GM19372 (cell line): ENCODE data around the gene GNB1L.

Experiments
- ATAC-seq: cut with Tn5 transposase; IDR thresholded peaks from one replicate; pipeline ENCODE4 v1.9.1; 2021; ENCODE audit warnings: mild to moderate bottlenecking, low read depth, moderate library complexity; ENCODE audit not compliant: unreplicated experiment

The GNB1L gene

DNA sequence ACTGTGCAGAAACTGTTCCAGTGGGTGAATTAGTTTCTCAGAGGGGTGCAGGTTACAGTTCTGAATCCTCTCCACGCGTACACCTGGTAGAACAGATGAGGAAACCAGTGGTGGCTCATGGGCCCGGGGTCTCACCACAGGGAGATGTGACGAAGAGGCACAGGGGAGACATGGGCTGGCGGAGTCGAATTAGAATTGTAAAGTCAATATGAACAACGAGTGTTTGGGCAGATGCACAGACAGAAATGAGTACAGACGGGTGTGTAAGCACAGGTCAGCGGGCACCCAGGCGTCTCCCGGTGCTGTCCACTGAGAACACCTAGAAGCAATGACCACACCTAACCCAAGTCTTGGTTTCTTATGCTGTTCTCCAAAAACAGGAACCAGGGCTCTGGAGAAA is 41.8 kb downstream of the GNB1L start:
- ATAC-seq = no peak

DNA sequence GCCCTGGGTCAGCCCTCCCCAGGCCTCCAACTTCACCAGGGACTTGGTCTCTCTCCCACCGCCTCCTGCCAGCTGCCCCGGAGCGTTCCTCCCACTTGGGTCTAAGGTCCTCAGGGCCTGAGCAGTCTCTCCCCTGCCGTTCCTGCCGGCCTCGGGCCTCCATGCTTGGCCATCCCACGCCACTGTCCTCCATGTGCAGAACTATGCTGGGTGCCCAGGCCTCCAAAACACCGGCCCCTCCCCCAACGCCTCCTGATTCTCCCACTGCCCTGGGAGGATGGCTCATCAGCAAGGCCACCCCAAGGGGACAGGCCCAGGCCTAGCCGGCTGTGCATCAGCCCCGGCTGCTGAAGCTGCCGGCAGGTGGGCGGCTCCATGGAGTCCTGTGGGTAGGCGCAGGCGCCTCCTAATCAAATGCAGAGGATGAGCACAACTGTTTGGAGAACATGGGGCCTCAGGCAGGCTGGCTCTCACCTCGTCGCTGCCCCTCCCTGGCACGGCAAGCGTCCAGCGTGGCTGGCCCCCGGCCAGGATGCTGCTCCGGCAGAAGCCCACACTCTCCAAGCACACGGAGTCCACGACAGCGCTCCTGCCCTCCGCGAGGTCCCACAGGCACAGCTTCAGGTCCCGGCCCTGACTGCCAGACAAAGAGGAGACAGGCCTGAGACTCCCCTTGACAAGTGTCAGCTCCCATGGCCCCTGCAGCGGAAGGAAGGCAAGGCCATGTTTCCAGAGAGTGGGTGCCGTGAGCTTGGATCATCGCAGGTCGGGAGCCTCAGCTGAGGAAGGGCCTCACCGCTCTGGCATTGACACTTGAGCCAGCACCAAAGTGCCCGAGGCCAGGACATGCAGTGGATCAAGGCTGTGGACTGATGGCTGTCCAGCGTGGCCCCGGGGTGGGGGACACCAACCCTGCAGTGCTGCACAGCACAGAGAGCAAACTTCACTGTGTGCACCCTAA is 42.6 kb downstream of the GNB1L start:
- ATAC-seq = no peak

DNA sequence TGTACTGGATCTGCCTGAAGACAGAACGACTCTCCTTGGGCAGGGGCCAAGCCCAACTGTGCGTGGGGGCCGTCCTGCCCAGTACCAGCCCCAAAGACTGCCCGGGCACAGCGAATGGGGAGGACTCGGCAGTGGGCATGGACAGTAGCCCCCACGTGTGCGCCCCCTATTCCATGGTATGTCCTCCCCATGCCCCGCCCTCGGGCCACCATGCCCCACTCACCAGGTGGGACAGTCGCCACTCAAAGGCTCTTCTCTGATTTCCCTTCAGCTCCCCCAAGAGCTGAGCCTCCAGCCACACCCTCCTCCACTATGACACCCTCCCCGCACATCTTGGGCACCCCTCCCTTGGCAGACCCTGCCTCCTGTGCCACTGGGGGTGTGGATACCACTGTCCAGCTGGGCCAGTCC is 43.5 kb downstream of the GNB1L start:
- ATAC-seq = no peak

DNA sequence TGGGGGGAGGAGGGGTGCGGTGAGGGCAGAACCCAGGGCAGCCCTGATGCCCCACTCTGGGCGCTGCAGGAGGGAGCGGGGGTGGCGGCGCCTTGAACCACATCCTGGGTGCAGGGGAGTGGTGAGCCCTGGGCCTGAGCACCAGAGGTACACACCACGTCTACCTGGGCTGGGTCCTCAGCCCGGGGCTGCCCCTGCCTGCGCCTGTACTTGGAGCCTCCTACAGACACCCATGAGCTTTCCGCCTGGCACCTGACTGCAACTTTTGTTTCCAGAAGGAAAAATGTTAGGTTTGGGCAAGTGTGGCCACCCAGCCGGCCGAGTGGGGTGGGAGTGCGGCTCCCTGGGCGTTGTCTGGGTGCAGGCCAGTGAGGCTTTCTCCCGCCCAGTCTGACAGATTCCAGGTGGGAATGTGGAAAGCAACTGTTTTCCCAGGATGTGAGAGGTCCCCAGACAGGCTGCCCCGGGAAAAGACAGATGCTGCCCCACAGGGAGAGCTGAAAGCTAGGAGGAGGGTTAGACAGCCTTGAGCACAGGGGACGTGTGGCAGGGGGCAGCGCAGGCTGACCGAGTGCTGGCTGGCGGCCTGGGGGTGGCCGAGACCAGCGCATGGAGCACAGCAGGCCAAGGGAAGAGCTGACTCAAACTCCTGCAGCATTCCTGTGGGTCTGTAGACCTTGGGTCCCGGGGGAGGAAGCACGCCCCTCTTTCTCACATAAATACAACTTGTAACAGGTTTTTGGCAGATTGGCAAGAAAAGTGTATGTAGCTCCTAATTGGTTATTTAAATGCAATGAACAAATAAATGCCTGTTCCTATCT is 44.1 kb downstream of the GNB1L start:
- no peak for ATAC-seq

DNA sequence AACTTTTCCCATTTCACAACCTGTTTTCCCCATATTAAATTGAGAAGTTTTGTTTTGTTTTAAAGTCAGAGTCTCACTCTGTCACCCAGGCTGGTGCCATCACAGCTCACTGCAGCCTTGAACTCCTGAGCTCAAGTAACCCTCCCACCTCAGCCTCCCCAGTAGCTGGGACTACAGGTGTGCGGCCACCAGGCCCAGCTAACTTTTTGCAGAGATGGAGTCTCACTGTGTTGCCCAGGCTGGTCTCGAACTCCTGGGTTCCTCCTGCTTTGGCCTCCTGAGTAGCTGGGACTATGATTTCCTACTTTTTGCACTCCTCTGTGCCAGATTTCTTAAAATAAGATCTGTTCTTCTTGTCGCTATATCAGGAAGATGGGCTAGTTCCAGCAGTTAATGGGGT is 44.9 kb downstream of the GNB1L start:
- ATAC-seq = no peak

DNA sequence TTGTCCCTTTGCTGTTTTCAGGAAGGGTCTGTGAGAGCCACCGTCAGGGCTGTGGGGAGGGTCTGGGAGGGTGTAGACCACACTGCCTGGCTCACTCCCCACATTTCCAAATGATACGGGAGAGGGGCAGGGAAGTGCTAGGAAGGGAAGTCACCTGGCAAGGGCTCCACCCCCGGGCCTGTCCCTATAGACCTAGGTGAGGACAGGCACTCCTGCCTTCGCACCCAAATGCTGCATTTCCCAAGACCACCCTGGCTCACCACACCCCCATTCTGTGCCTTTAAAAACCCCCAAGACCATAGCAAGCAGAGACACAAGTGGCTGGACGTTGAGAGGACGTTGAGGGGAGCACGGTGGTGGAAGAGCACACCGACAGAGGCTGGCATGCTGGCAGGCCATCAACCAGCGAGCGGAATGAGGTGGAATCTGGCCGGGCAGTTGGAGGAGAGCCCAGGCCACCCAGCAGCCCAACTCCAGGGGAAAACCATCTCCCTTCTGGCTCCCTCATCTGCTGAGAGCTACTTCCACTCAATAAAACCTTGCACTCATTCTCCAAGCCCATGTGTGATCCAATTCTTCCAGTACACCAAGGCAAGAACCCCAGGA is 45.7 kb downstream of the GNB1L start:
- ATAC-seq = no peak

DNA sequence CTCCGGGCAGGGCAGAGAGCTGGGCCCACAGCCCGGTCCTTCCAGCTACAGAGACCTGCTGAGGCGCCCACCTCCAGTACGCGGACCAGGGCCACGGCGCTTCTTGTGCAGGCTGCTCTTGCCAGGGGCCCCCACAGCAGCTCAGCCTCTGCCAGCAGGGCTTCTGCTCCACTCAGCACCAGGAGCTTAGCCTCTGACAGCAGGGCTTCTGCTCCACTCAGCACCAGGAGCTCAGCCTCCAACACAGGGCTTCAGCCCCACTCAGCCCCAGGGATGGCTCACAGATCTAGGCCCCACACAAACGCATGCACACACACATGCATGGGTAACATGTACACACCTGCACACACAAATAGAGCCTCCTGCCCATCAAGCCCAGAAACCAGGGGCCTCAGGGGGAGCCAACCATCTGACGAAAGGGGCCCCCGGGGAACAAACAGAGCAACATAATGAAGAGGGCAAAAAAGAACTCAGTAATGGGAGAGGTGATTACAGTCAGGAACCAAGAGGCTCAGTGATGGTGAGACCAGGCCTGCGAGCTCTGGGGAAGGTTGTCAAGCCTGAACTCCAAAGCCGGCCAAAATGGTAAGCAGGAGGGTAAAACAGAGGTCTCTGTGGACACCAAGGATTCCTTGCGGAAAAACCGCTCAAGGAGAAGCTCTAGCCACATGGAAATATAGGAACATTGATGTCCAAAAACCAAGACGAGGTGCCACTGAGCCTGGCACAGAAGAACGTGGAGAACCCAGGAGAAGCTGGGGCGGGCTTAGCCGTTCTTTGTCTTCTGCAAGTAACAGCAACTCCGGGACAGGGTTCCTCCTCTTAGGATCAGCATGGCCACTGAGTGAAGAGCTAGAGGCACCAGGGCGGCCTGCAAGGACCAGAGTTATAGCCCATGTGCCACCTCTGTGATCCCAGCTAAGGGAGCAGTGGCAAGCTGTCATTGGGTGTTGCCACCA is 46.5 kb downstream of the GNB1L start:
- no peak for ATAC-seq

DNA sequence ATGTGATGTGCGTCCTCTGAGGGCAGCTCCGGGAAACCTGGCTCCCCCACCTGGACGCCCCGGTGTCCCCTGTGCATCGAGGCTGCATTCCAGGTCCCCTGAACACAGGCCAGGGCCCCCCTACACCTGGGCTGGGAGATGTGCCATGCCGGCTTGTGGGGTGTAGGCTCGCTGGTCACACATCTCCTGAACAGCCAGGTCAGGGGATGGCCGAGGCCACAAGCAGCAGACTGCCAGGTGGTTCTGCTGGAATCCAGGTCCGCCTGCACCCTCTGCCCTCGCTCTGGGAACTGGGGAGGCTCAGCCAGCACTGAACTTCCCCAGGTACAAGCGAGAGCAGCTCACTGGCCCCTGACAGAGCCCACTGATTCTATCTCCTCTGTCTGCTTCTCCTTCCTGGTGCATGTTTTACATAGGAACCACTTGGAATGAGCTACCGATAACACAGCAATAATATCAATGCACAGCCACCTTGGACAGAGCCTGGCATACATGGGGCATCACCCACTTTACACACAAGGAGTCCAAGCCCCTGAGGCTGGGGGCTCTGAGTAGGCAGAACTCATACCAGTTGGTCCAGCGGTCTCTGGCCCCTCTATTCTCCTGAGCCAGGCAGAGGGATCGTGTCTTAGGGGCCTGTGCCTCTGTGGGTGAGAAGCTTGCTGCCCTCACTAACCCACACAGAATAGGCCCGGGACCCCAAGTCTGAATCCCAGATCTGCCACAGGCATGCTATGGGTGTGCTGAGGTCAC is 47.3 kb downstream of the GNB1L start:
- ATAC-seq = no peak

DNA sequence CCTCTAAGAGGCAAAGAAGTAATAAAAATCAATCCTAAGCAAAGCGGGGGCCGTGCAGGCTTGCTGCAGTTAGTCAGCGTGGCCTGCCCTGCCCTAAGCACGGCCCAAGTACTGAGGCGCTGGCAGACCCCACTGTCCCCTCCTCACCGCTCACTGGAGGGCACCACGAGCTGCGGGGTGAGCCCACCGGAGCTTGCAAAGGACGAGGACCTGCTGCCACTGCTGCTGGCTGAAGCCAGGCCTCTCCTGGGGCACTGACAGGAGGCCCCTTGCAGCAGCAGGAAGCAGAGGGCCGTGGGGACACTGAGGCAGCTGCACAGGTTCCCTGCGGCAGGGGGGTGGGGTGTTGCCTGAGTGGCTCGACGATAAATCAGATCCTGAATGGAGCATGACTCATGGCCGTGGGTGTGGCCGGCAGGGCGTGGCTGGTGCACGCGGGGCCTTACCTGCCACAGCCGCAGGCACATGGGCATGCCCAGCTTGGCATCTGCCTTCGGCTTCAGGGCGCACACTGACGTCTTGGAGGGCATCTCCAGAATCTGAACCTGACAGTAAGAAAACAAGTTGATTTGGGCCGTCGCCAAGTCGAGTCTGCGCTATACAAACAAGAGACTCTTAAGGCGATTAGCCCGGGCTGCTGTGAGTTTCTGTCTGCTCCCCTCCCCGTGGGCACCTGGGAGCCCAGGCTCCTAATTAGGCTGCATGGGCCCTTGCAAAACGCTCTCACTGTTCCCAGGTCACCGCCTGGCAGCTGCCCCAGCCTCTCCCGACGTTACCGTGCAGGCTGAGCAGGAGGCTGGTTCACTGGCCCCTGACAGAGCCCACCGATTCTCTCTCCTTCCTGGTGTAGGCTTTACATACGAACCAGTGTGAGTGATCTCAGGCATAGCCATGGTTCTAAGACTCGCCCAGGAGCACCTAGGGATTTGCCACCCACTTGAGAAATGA is 48.2 kb downstream of the GNB1L start:
- ATAC-seq = no peak

DNA sequence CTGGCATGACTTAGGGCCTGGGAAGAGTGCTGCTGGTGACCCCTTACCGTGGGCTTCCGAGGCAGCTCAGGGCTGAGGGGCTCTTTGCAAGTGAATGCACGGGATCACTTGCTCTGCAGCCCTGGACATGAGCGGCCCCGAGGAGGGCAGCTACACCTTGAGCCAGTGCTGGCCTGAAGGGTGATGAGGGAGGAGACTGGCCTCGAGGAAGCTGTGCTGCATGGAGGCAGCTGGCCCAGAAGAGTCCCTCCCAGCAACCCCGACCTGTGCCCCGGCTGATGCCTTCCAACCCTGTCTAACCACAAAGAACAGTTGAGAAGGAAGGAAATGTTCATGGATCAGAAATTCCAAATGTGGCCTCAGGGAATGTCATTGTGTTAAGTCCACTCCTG is 48.9 kb downstream of the GNB1L start:
- no peak for ATAC-seq

DNA sequence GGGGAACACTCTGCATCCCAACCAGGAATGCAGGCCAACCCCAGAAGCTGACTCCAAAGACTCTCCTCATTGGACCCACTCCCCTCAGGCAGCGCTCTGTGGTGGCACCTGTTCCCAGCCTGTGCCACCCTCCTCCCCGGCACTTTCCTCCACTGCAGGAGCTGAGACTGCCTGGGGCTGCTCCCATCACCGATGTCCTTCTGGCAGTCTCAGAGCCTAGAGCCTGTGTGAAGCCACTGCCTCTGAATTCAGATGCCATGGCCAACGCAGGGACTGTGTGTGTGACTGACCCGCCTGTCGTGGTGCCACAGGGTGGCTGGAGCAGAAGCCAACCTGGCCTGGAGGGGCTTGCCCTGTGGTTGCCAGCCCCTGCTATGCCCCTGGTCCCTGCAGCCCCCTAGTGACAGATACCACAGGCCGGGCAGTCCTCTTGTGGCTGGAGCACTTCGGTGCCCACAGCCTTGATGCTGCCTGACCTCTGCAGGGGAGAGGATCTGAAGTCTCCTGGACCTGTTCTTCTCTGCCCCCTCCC is 50.9 kb downstream of the GNB1L start:
- no peak for ATAC-seq

DNA sequence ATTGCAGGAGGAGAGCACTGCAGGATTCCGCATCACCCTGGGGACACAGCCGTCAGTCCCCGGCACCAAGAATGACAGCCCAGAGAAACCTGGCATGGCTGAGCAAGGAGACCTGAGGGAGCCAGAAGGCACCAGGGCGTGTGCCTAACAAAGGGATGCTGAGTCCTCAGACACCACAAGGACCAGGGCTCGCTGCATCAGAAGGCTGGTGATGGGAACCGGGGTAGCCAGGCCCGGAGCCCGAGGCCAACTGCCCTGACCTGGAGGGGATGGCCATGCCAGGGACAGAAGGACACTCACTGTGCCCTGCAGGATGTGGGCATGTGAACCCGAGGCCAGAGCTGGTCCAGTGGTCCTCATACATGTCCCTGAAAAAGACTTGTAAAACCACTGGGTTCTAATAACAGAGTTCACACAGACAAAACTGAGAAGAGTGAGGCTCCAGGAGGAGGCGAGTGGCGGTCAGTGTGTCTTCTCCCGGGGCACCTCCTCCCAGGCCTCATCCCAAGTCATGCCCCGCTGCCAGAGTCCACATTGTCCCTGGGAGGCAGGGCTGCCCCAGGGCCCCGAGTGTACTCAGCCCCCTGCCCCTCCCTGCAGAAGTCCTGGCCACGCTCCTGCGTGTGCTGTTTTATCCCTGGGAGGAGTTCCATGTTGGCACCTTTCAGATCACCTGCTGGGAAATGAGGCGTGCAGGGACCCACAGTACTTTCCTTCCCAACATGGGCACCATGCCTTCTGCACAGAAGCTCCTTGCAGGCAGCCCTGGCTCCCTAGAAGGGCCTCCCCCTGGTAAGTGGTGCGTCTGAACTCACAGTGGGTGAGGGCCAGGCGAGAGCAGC is 51.6 kb downstream of the GNB1L start:
- no peak for ATAC-seq

DNA sequence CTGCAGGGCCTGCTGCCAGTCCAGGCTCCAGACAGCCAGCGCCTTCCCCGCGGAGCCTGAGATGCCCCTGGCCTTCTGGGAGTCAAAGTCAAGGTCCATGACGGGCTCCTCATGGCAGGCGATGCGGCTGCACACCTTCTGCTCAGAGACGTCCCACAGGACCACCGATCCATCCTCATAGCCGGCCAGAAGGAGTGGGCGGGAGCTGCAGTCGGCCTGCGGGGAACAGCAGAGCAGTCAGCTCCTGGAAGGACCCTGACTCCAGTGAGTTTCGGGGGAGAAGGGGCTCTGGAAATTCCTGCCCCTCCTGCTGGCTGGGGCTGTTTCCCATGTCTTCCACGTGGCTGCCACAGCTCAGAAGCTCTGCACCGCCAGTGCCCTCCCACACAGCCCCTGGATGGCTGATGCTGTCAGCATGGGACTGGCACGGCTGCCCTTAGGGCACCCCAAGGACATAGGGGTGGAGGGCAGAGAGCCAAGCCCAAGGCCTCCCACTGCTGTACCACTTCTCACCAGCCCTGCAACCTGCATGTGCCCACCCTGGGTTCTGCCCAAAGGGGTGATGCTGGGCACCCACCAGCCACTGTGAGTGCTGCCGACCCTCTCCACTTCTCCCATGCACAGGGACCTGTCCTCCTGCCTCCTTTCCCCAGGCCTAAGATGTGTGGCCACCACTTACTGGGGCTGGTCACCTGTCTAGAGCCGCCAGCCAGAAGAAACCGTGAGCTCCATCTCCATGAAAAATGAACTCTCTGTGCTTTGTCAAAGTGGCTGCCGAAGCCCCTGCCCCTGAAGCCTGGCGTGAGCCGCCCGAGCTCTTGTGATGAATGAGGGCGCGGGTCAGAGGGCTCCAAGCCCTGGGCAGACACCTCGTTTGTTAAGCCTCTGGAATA is 52.4 kb downstream of the GNB1L start:
- no peak for ATAC-seq

DNA sequence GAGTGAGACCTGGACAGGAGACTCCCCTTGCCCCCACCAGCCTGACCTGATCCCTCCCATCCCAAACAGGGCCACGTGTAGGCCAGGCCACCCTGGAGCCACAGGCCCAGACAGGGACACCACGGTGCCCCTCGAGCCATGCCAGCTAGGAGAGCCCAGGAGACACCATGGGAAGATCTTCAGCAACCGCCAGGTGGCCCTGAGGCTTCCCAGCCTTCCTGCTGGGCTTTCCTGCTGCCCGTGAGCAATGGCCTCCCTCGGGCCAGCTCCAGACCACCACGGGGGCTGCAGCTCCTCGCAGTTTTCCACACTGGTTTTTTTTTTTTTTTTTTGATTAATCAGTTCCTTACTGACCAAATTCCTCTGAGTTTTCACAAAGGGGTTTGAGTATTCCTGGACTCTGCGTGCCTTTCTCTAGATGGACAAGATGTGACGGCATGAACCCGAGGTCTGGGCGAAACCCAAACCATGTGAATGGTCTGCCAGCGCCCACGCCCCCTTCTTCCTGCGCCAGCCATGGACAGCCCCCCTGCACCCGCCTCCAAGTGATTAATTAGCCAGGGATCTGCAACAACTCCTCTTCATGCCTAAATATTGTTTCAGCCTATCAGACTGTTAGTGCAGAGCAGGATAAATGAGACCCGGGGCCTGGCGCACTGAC is 53.2 kb downstream of the GNB1L start:
- no peak for ATAC-seq

DNA sequence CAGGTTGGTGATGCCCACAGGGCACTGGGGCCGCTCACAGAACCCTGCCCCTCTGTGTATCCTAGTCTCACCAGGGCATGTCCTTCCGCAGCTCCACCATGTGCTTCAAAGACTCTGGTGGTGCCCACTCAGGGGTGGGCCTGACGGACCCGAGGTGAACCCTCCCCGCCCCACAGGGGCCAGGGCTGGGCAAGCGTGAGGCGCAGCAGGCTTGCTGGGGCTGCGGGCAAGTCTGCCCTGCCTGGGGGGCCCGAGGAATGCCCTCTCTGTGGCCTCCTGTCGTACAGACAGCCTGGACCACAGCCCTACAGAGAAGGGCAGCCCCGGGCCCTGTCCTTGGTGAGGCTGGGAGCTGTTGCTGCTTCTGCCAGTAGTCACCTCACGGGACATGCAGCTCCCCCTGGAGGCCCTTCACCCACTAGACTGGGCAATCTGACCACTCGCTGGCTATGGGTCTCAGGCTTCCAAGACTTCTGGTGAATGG is 53.9 kb downstream of the GNB1L start:
- no peak for ATAC-seq
